ENCODE results near the gene PRR12. TPM values are rescaled to one million over a fixed set of nuclear protein-coding genes. Genes with fewer than 3 reads are reported as not detected.

Gene PRR12
- total and polyA plus RNA-seq, 9 of the 15 experiments (the other 6 are each of a cell fraction or from before 2014, with no cell fraction given): 0.01 to 21.1 (median 0.98) TPM

- no peak for TF ChIP-seq KHSRP (IDR thresholded peaks at IDR 0.05)
- peak; percentile 86 for TF ChIP-seq ZFX (CRISPR knock-in tag; IDR thresholded peaks at IDR 0.05)
- TF ChIP-seq SIX5 (IDR thresholded peaks at IDR 0.05; ENCODE audit: borderline replicate concordance in 1 of 2, insufficient read depth in 1 of 2, low read depth in 1 of 2, low read length in 2 of 2): peak; percentile 94 to 97
- TF ChIP-seq NFIX (CRISPR knock-in tag; IDR thresholded peaks at IDR 0.05; ENCODE audit: low read depth): no peak
- TF ChIP-seq IRF1 (CRISPR knock-in tag; IDR thresholded peaks at IDR 0.05; ENCODE audit: borderline replicate concordance): no peak
- TF ChIP-seq IRF2 (CRISPR knock-in tag; IDR thresholded peaks at IDR 0.05): no peak
- peak; percentile 62 for TF ChIP-seq PML (IDR thresholded peaks at IDR 0.05; ENCODE audit: low read length)
- no peak for TF ChIP-seq SMARCA5 (IDR thresholded peaks at IDR 0.05)
- 0 out of 2 replicates have a peak, but pooled peaks have one; percentile 61 for TF ChIP-seq XRCC5 (IDR thresholded peaks at IDR 0.05; ENCODE audit: low read depth, low read length)
- TF ChIP-seq SMARCA4 (IDR thresholded peaks at IDR 0.05): no peak
- TF ChIP-seq MEIS2 (IDR thresholded peaks at IDR 0.05; ENCODE audit: partially characterized antibody): peak; percentile 73
- no peak for TF ChIP-seq ZNF282 (CRISPR knock-in tag; IDR thresholded peaks at IDR 0.05)
- peak; percentile 75; the same call in 1 of the 2 replicates for TF ChIP-seq POLR2AphosphoS2 (IDR thresholded peaks at IDR 0.05; ENCODE audit: low read length)
- TF ChIP-seq SREBF2 (CRISPR knock-in tag; IDR thresholded peaks at IDR 0.05): no peak
- peak; percentile 49 to 93 (median 90) for TF ChIP-seq YY1 (IDR thresholded peaks at IDR 0.05; ENCODE audit: borderline replicate concordance in 1 of 3, control insufficient read depth in 1 of 3, extremely low read depth in 1 of 3, insufficient read depth in 3 of 3, insufficient read length in 1 of 3, insufficient replicate concordance in 2 of 3, low read depth in 1 of 3, low read length in 2 of 3)
- TF ChIP-seq ZNF232 (CRISPR knock-in tag; IDR thresholded peaks at IDR 0.05): no peak
- 0 out of 2 replicates have a peak, but pooled peaks have one; percentile 49 for TF ChIP-seq ATF6 (CRISPR knock-in tag; IDR thresholded peaks at IDR 0.05)
- TF ChIP-seq NRF1 (conservative IDR thresholded peaks at IDR 0.05 in 1 of 2, IDR thresholded peaks at IDR 0.05 in 1 of 2): peak; percentile 95 to 96
- TF ChIP-seq CREBBP (IDR thresholded peaks at IDR 0.05; ENCODE audit: low read depth, low read length): no peak
- no peak; the same call in 1 of the 2 replicates for TF ChIP-seq NBN (IDR thresholded peaks at IDR 0.05; ENCODE audit: low read depth)
- peak; percentile 65; the same call in 1 of the 2 replicates for TF ChIP-seq L3MBTL2 (IDR thresholded peaks at IDR 0.05)
Measured at GRCh38 chr19:49641688-49642491, 50.9 kb downstream of the PRR12 start, which contains the start of gene SCAF1 (continued).

All from K562 (cell line).